ENCODE data around the gene NRXN3. TPM values are rescaled to one million over a fixed set of nuclear protein-coding genes. Genes with fewer than 3 reads are reported as not detected.

The NRXN3 gene
- total and polyA plus RNA-seq, 4 donors, result 0.07 to 1.2 (median 0.23) TPM

DNA sequence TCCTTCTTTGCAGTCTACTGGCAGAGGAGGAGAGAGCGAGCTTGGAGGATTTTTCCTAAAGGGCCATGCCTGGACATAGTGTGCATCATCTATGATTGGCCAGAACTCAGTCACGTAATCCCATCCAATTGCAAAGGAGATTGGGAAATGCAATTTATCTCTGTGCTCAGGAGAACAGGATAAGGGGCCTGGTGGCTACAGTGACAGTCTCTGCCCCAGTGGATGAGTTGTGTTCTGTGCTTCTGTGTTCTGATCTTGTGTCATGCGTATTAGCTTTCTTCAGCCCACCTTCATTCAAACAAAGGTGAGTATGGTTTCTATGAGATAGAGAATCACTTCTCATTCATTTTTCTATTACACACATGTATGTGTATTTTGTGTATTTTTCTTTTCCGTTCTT is 144.3 kb downstream of the NRXN3 start:
- H3K27ac ChIP-seq (ENCODE audit: low read depth in 1 of 2, low read length in 2 of 2), result no peak overlapping the region
- H3K36me3 ChIP-seq (ENCODE audit: control insufficient read depth in 4 of 4, insufficient read depth in 3 of 4, low read depth in 1 of 4, low read length in 3 of 4), result no peaks in the 10 kb centered on the region
- H3K9ac ChIP-seq (ENCODE audit: low read depth in 1 of 2, low read length in 2 of 2), result no peak overlapping the region
- TF ChIP-seq RXRA (IDR thresholded peaks at IDR 0.05), result no peak
- no peak for TF ChIP-seq HNF4A (conservative IDR thresholded peaks at IDR 0.05)
- TF ChIP-seq, protein P1, sequence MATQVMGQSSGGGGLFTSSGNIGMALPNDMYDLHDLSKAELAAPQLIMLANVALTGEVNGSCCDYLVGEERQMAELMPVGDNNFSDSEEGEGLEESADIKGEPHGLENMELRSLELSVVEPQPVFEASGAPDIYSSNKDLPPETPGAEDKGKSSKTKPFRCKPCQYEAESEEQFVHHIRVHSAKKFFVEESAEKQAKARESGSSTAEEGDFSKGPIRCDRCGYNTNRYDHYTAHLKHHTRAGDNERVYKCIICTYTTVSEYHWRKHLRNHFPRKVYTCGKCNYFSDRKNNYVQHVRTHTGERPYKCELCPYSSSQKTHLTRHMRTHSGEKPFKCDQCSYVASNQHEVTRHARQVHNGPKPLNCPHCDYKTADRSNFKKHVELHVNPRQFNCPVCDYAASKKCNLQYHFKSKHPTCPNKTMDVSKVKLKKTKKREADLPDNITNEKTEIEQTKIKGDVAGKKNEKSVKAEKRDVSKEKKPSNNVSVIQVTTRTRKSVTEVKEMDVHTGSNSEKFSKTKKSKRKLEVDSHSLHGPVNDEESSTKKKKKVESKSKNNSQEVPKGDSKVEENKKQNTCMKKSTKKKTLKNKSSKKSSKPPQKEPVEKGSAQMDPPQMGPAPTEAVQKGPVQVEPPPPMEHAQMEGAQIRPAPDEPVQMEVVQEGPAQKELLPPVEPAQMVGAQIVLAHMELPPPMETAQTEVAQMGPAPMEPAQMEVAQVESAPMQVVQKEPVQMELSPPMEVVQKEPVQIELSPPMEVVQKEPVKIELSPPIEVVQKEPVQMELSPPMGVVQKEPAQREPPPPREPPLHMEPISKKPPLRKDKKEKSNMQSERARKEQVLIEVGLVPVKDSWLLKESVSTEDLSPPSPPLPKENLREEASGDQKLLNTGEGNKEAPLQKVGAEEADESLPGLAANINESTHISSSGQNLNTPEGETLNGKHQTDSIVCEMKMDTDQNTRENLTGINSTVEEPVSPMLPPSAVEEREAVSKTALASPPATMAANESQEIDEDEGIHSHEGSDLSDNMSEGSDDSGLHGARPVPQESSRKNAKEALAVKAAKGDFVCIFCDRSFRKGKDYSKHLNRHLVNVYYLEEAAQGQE (IDR thresholded peaks at IDR 0.05), result no peak
- TF ChIP-seq SP1 (IDR thresholded peaks at IDR 0.05), result no peak
- TF ChIP-seq, protein P2, sequence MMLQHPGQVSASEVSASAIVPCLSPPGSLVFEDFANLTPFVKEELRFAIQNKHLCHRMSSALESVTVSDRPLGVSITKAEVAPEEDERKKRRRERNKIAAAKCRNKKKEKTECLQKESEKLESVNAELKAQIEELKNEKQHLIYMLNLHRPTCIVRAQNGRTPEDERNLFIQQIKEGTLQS (IDR thresholded peaks at IDR 0.05), result no peak
- H3K4me3 ChIP-seq (ENCODE audit: low read depth in 1 of 3, low read length in 3 of 3), result no peak overlapping the region
- no peaks in the 10 kb centered on the region for H3K4me1 ChIP-seq (ENCODE audit: control insufficient read depth in 4 of 4, insufficient read depth in 4 of 4, low read length in 3 of 4)
- WGBS, result 83% methylated on average over 4 of the region's 4 CpGs
- no peaks in the 10 kb centered on the region for H3K9me3 ChIP-seq (ENCODE audit: control insufficient read depth in 4 of 4, low read length in 3 of 4)
- DNase-seq (ENCODE audit: low spot score), result no peak
- H3K27me3 ChIP-seq (ENCODE audit: control insufficient read depth in 4 of 4, insufficient read depth in 4 of 4, low read length in 3 of 4), result peaks cover 0 to 3% (median 1%) of the 10 kb centered on the region in 4 donors

DNA sequence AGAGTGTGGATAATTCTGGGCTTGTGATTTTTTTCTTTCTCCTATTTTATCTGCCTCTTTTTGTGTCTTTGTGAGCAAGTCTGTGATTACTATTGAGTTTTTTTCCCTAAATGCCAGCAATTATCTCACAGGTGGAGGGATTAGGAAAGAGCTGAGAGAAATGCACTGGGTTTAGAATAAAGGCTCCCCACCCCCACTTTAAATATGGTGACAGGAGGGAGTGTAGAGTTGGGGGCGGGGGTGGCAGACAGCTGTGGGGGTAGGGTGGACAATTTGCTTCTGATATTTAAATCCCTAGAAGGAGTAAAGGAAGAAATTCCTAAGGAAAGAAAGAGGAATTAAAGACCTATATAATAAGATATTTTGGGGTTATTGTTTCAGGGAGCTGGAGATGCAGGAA is 145.9 kb downstream of the NRXN3 start:
- TF ChIP-seq JUND (IDR thresholded peaks at IDR 0.05) (no peak), GABPA (IDR thresholded peaks at IDR 0.05 in 1 of 2, conservative IDR thresholded peaks at IDR 0.05 in 1 of 2) (no peak), TAF1 (conservative IDR thresholded peaks at IDR 0.05) (no peak), SP1 (IDR thresholded peaks at IDR 0.05) (no peak), HNF4A (conservative IDR thresholded peaks at IDR 0.05) (no peak), NR2F2 (IDR thresholded peaks at IDR 0.05) (no peak), HNF4G (IDR thresholded peaks at IDR 0.05) (no peak), RAD21 (IDR thresholded peaks at IDR 0.05) (no peak), FOXA2 (IDR thresholded peaks at IDR 0.05) (no peak), YY1 (IDR thresholded peaks at IDR 0.05) (no peak), EGR1 (IDR thresholded peaks at IDR 0.05; ENCODE audit: low read depth in 2 of 2) (no peak)
- TF ChIP-seq, protein P3, sequence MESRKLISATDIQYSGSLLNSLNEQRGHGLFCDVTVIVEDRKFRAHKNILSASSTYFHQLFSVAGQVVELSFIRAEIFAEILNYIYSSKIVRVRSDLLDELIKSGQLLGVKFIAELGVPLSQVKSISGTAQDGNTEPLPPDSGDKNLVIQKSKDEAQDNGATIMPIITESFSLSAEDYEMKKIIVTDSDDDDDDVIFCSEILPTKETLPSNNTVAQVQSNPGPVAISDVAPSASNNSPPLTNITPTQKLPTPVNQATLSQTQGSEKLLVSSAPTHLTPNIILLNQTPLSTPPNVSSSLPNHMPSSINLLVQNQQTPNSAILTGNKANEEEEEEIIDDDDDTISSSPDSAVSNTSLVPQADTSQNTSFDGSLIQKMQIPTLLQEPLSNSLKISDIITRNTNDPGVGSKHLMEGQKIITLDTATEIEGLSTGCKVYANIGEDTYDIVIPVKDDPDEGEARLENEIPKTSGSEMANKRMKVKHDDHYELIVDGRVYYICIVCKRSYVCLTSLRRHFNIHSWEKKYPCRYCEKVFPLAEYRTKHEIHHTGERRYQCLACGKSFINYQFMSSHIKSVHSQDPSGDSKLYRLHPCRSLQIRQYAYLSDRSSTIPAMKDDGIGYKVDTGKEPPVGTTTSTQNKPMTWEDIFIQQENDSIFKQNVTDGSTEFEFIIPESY (IDR thresholded peaks at IDR 0.05), result no peak
- TF ChIP-seq, protein P4, sequence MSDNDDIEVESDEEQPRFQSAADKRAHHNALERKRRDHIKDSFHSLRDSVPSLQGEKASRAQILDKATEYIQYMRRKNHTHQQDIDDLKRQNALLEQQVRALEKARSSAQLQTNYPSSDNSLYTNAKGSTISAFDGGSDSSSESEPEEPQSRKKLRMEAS (IDR thresholded peaks at IDR 0.05), result no peak
- TF ChIP-seq, protein P5, sequence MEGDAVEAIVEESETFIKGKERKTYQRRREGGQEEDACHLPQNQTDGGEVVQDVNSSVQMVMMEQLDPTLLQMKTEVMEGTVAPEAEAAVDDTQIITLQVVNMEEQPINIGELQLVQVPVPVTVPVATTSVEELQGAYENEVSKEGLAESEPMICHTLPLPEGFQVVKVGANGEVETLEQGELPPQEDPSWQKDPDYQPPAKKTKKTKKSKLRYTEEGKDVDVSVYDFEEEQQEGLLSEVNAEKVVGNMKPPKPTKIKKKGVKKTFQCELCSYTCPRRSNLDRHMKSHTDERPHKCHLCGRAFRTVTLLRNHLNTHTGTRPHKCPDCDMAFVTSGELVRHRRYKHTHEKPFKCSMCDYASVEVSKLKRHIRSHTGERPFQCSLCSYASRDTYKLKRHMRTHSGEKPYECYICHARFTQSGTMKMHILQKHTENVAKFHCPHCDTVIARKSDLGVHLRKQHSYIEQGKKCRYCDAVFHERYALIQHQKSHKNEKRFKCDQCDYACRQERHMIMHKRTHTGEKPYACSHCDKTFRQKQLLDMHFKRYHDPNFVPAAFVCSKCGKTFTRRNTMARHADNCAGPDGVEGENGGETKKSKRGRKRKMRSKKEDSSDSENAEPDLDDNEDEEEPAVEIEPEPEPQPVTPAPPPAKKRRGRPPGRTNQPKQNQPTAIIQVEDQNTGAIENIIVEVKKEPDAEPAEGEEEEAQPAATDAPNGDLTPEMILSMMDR (IDR thresholded peaks at IDR 0.05; ENCODE audit: low read depth, low read length, missing input control), result no peak
- TF ChIP-seq, protein P1 (IDR thresholded peaks at IDR 0.05), result no peak
- TF ChIP-seq, protein P2 (IDR thresholded peaks at IDR 0.05), result no peak
- Histone ChIP-seq H3K27ac (ENCODE audit: low read depth in 1 of 2, low read length in 2 of 2) (no peak overlapping the region), H3K4me3 (ENCODE audit: low read depth in 1 of 3, low read length in 3 of 3) (no peak overlapping the region), H3K27me3 (ENCODE audit: control insufficient read depth in 4 of 4, insufficient read depth in 4 of 4, low read length in 3 of 4) (peaks cover 0 to 3% (median 1%) of the 10 kb centered on the region in 4 donors), H3K9me3 (ENCODE audit: control insufficient read depth in 4 of 4, low read length in 3 of 4) (no peaks in the 10 kb centered on the region), H3K9ac (ENCODE audit: low read depth in 1 of 2, low read length in 2 of 2) (no peak overlapping the region), H3K36me3 (ENCODE audit: control insufficient read depth in 4 of 4, insufficient read depth in 3 of 4, low read depth in 1 of 4, low read length in 3 of 4) (no peaks in the 10 kb centered on the region), H3K4me1 (ENCODE audit: control insufficient read depth in 4 of 4, insufficient read depth in 4 of 4, low read length in 3 of 4) (no peaks in the 10 kb centered on the region)
- WGBS, result 30% methylated on average over 1 of the region's 1 CpG
- DNase-seq (ENCODE audit: low spot score), result no peak
